DND-41 (cell line): ENCODE measurements around the gene EFNA3.

ENCODE experiments used
- CTCF ChIP-seq: IDR thresholded peaks from 2 replicates; pipeline ENCODE4 v1.5.1; 2012; ENCODE audit warnings: borderline replicate concordance, low read length, moderate library complexity, mild to moderate bottlenecking; ENCODE audit not compliant: poor library complexity, severe bottlenecking; ENCODE audit errors: extremely low read depth
- EZH2 ChIP-seq: IDR thresholded peaks from 3 replicates; pipeline ENCODE4 v1.6.1; 2012; ENCODE audit warnings: borderline replicate concordance, low read depth, mild to moderate bottlenecking, moderate library complexity, low read length, inconsistent platforms; ENCODE audit not compliant: severe bottlenecking

GRCh38 chr1:155107309-155108264, 28.9 kb downstream of the EFNA3 start:
- TF ChIP-seq CTCF (no peak), EZH2 (no peak)
